Coronary artery (tissue), 2 donors: ENCODE data around the gene ZNF646.

Source experiments
- DNase-seq: peaks from one replicate; pipeline ENCODE4 v3.0.0-alpha.2; 2017; ENCODE audit warnings: low spot score
- H3K27ac ChIP-seq, 2 donors: fragments of 200-600 bp; sonication (generic); one replicate each; pipeline ENCODE4 v1.5.1; 2016 to 2019
- H3K4me3 ChIP-seq: fragments of 200-600 bp; sonication (generic); 2 replicates; pipeline ENCODE4 v1.5.1; 2016; ENCODE audit warnings: mild to moderate bottlenecking, moderate library complexity
- CTCF ChIP-seq: fragments of 200-600 bp; sonication (generic); IDR thresholded peaks from one replicate; pipeline ENCODE4 v1.5.1; 2019; ENCODE audit warnings: antibody characterized with exemption

Gene ZNF646

GRCh38 chr16:31127182-31127581 is 53.0 kb downstream of the ZNF646 start:
- no peak for DNase-seq
- Histone ChIP-seq H3K27ac (no peak overlapping the region), H3K4me3 (no peak overlapping the region)
- TF ChIP-seq CTCF = no peak

- TF ChIP-seq CTCF = no peak
- no peak overlapping the region for H3K4me3 ChIP-seq
- no peak for DNase-seq
- H3K27ac ChIP-seq = peak overlapping the region; percentile 46 to 85
Measured at GRCh38 chr16:31128711-31129567, 54.7 kb downstream of the ZNF646 start.

GRCh38 chr16:31129568-31130335 is 55.5 kb downstream of the ZNF646 start:
- Histone ChIP-seq H3K27ac (peak overlapping the region; percentile 46 to 85), H3K4me3 (no peak overlapping the region)
- no peak for DNase-seq
- TF ChIP-seq CTCF = no peak

- no peak for DNase-seq
- Histone ChIP-seq H3K4me3 (no peak overlapping the region), H3K27ac (peak overlapping the region in 1 of 2 donors; percentile 85)
- TF ChIP-seq CTCF = no peak
Measured at GRCh38 chr16:31130336-31130891, 56.2 kb downstream of the ZNF646 start.

GRCh38 chr16:31130899-31131298 is 56.7 kb downstream of the ZNF646 start:
- TF ChIP-seq CTCF = no peak
- no peak overlapping the region for H3K4me3 ChIP-seq
- peak overlapping the region in 1 of 2 donors; percentile 85 for H3K27ac ChIP-seq
- no peak for DNase-seq

- no peak for DNase-seq
- no peak for TF ChIP-seq CTCF
- Histone ChIP-seq H3K27ac (no peak overlapping the region), H3K4me3 (no peak overlapping the region)
Measured at GRCh38 chr16:31131416-31131815, 57.2 kb downstream of the ZNF646 start.
